OCI-LY1 (cell line): ENCODE measurements around the gene HYI.

ENCODE experiments used
- CTCF ChIP-seq: fragments of 200-600 bp; sonication (generic), shearing (Covaris generic); IDR thresholded peaks from 2 replicates; pipeline ENCODE4 v1.5.1; 2017; ENCODE audit warnings: mild to moderate bottlenecking, antibody characterized with exemption, low read length, moderate library complexity, mixed read lengths
- EZH2 ChIP-seq: fragments of 200-600 bp; sonication (generic), shearing (Covaris generic); IDR thresholded peaks from 2 replicates; pipeline ENCODE4 v1.8.0; 2017; ENCODE audit warnings: borderline replicate concordance, mixed run types, mild to moderate bottlenecking, antibody characterized with exemption, low read length, moderate library complexity, mixed read lengths

- TF ChIP-seq CTCF (no peak), EZH2 (no peak)
These were observed 4.6 kb downstream of the HYI start for GRCh38 chr1:43448955-43449707.
